Endometrial microvascular endothelial cells (primary cell): Measurements from ENCODE around the gene NFE2L2. TPM values are rescaled to one million over a fixed set of nuclear protein-coding genes. Genes with fewer than 3 reads are reported as not detected.

ENCODE experiments used
- in situ Hi-C: cut with HindIII; loops from 2 replicates; pipeline ENCODE4 v1.10.0; 2017; ENCODE audit warnings: low sequenced_read_pairs, low pct_unique_long_range_greater_than_20kb; ENCODE audit errors: inconsistent ontology term
- total RNA-seq: library from RNA; depleted of rRNA; stranded (reverse); fragments of >200 nt; gene quantifications from one replicate; pipeline ENCODE4 v1.2.3, GENCODE V29; 2015; ENCODE audit errors: inconsistent ontology term

Gene NFE2L2
- total RNA-seq, 1 donor from 2014 or later, result 48.9 TPM

- in situ Hi-C loops, result no loop called here
Observed at GRCh38 chr2:177282181-177282641, 17.7 kb upstream of the NFE2L2 start.

- in situ Hi-C loops, result no loop called here
Observed at GRCh38 chr2:177281400-177282180, 17.1 kb upstream of the NFE2L2 start.

GRCh38 chr2:177279847-177280246 lies 15.3 kb upstream of the NFE2L2 start:
- in situ Hi-C loops, result no loop called here

GRCh38 chr2:177275743-177276055 lies 11.2 kb upstream of the NFE2L2 start:
- in situ Hi-C loops, result no loop called here

- in situ Hi-C loops, result no loop called here
Observed at GRCh38 chr2:177275040-177275742, 10.7 kb upstream of the NFE2L2 start.

- in situ Hi-C loops, result no loop called here
Observed at GRCh38 chr2:177273408-177273807, 8.9 kb upstream of the NFE2L2 start.

GRCh38 chr2:177272765-177273164 lies 8.2 kb upstream of the NFE2L2 start:
- in situ Hi-C loops, result no loop called here

GRCh38 chr2:177271981-177272666 lies 7.6 kb upstream of the NFE2L2 start:
- in situ Hi-C loops, result no loop called here

GRCh38 chr2:177270531-177270930 lies 6.0 kb upstream of the NFE2L2 start:
- in situ Hi-C loops, result no loop called here

GRCh38 chr2:177268901-177269300 lies 4.4 kb upstream of the NFE2L2 start:
- in situ Hi-C loops, result loop anchor here (10.0 kb wide), 1 partner anchor 104 kb away; no protein-coding TSS in a partner anchor

GRCh38 chr2:177268187-177268871 lies 3.8 kb upstream of the NFE2L2 start:
- in situ Hi-C loops, result loop anchor here (10.0 kb wide), 1 partner anchor 104 kb away; no protein-coding TSS in a partner anchor

- in situ Hi-C loops, result loop anchor here (10.0 kb wide), 1 partner anchor 102 kb away; no protein-coding TSS in a partner anchor
Observed at GRCh38 chr2:177266955-177267354, 2.4 kb upstream of the NFE2L2 start.

GRCh38 chr2:177265824-177266817 lies 1.6 kb upstream of the NFE2L2 start:
- in situ Hi-C loops, result loop anchor here (10.0 kb wide), 1 partner anchor 101 kb away; no protein-coding TSS in a partner anchor

GRCh38 chr2:177264209-177264692 lies 276 bp downstream of the NFE2L2 start:
- in situ Hi-C loops, result loop anchor here (10.0 kb wide), 1 partner anchor 99 kb away; no protein-coding TSS in a partner anchor

- in situ Hi-C loops, result loop anchor here (10.0 kb wide), 1 partner anchor 99 kb away; no protein-coding TSS in a partner anchor
Observed at GRCh38 chr2:177263451-177264208, 897 bp downstream of the NFE2L2 start.

GRCh38 chr2:177262958-177263450 lies 1.5 kb downstream of the NFE2L2 start:
- in situ Hi-C loops, result loop anchor here (10.0 kb wide), 1 partner anchor 98 kb away; no protein-coding TSS in a partner anchor

- in situ Hi-C loops, result loop anchor here (10.0 kb wide), 1 partner anchor 97 kb away; no protein-coding TSS in a partner anchor
Observed at GRCh38 chr2:177262092-177262491, 2.4 kb downstream of the NFE2L2 start.
